Heart left ventricle (tissue), 16 donors: Measurements from ENCODE around the gene MPV17L2. TPM values are rescaled to one million over a fixed set of nuclear protein-coding genes. Genes with fewer than 3 reads are reported as not detected.

Source experiments
- ATAC-seq, 4 donors: fragments of 200-7000 bp; cut with Tn5 transposase; one replicate each; pipeline ENCODE4 v1.9.1; 2020 to 2022; ENCODE audit warnings: moderate library complexity in 4 of 4, mild to moderate bottlenecking in 3 of 4, moderate number of reproducible peaks in 1 of 4
- DNase-seq, 5 donors: peaks; one replicate each; pipeline ENCODE4 v3.0.0-alpha.2; 2020
- H3K27ac ChIP-seq, 12 donors: fragments of 200-600 bp; sonication (generic) in 4 of 12; one replicate each; pipeline versions ENCODE4 v1.5.0 to v1.8.0; 2016 to 2022; ENCODE audit warnings: mild to moderate bottlenecking in 2 of 12
- H3K27me3 ChIP-seq, 9 donors: fragments of 200-600 bp; sonication (generic) in 2 of 9; one replicate each; pipeline versions ENCODE4 v1.5.1 to v1.8.0; 2016 to 2022; ENCODE audit warnings: mild to moderate bottlenecking in 3 of 9
- H3K36me3 ChIP-seq, 9 donors: fragments of 200-600 bp; sonication (generic) in 2 of 9; one replicate each; pipeline versions ENCODE4 v1.5.0 to v1.8.0; 2018 to 2022; ENCODE audit warnings: mild to moderate bottlenecking in 2 of 9
- H3K4me1 ChIP-seq, 12 donors: fragments of 200-600 bp; sonication (generic) in 4 of 12; one replicate each; pipeline versions ENCODE4 v1.5.0 to v1.8.0; 2016 to 2022; ENCODE audit warnings: mild to moderate bottlenecking in 3 of 12
- H3K4me3 ChIP-seq, 12 donors: fragments of 200-600 bp; sonication (generic) in 4 of 12; one replicate each; pipeline versions ENCODE4 v1.5.0 to v1.8.0; 2017 to 2022; ENCODE audit warnings: mild to moderate bottlenecking in 9 of 12, moderate library complexity in 4 of 12
- H3K9me3 ChIP-seq, 12 donors: fragments of 200-600 bp; sonication (generic) in 4 of 12; one replicate each; pipeline versions ENCODE4 v1.5.0 to v1.8.0; 2016 to 2022; ENCODE audit warnings: mild to moderate bottlenecking in 1 of 12
- CTCF ChIP-seq, 12 donors: fragments of 200-600 bp; sonication (generic) in 4 of 12; IDR thresholded peaks; one replicate each; pipeline versions ENCODE4 v1.5.0 to v1.8.0; 2018 to 2022; ENCODE audit warnings: antibody characterized with exemption in 12 of 12, mild to moderate bottlenecking in 5 of 12
- POLR2A ChIP-seq, 2 donors: fragments of 450-650 bp; IDR thresholded peaks; one replicate each; pipeline ENCODE4 v1.6.1; 2017; ENCODE audit warnings: antibody characterized with exemption in 2 of 2, mild to moderate bottlenecking in 2 of 2, moderate library complexity in 2 of 2
- WGBS, 4 donors: extraction: QIAGEN DNeasy Blood & Tissue Kit in 2 of 4; methylation state at CpG; one replicate each; pipeline versions ENCODE4 v1.1.5 to v1.1.7; 2013 to 2018; 5-methylcytosine and 5-hydroxymethylcytosine counted together
- intact Hi-C, 10 donors: fragments of 100-400 bp; cut with DNase I; formaldehyde crosslinking; loops; one replicate each; pipeline versions ENCODE4 v1.11.1 to v1.14.2; 2022
- polyA plus RNA-seq, 2 donors: library from polyadenylated mRNA; stranded (reverse); fragments of 200-250 nt; gene quantifications; one replicate each; pipeline ENCODE4 v1.2.3, GENCODE V29; 2013
- total RNA-seq, 9 donors: library from RNA; depleted of rRNA in 2 of 9; stranded (reverse); fragments of >200 nt in 2 of 9; fragmentation: NEBNext Ultra II Directional in 3 of 9; extraction: Animal tissue kit (Norgen Biotek cat#: 25700) in 3 of 9; gene quantifications; one replicate each; pipeline versions ENCODE4 v1.1.0 to v1.2.4, GENCODE V29; 2016 to 2023
- donor health status: ischemic (EF 13 %, LVEDD 7.1; RV severe dilation, severe dysfunction).
- donor health status: healthy with polysubstance abuse.
- donor health status: DM: no; HTN: yes; CAD: no.
- donor health status: DM: no; HTN: no; CAD: no.
- donor health status: ischemic (EF 25% LVEDD 6.9; RV normal size, moderate dysfunction).
- donor health status: ischemic (EF 25% LVEDD 5.7; RV mildly dilated, moderate dysfunction).
- donor health status: healthy.
- donor health status: DM: yes; HTN: yes; CAD: no.
- donor health status: ischemic (EF 35%, LVEDD 5.7; RV mildly dilated, moderate dysfunction).
- donor health status: nonischemic (EF 11% LVEDD 7.7; RV severe dilation, severe dysfunction).
- donor health status: DM: yes; HTN: yes; CAD: no.
- donor health status: PGD.
- donor health status: ischemic (EF 29% LVEDD 5.4; RV normal size, mild dysfunction).
- donor health status: nonischemic (EF 23%, LVEDD 6.1; RV moderate dilation, normal function).

MPV17L2 gene
- total and polyA plus RNA-seq, 11 donors: 10.6 to 59.3 (median 18.9) TPM

DNA sequence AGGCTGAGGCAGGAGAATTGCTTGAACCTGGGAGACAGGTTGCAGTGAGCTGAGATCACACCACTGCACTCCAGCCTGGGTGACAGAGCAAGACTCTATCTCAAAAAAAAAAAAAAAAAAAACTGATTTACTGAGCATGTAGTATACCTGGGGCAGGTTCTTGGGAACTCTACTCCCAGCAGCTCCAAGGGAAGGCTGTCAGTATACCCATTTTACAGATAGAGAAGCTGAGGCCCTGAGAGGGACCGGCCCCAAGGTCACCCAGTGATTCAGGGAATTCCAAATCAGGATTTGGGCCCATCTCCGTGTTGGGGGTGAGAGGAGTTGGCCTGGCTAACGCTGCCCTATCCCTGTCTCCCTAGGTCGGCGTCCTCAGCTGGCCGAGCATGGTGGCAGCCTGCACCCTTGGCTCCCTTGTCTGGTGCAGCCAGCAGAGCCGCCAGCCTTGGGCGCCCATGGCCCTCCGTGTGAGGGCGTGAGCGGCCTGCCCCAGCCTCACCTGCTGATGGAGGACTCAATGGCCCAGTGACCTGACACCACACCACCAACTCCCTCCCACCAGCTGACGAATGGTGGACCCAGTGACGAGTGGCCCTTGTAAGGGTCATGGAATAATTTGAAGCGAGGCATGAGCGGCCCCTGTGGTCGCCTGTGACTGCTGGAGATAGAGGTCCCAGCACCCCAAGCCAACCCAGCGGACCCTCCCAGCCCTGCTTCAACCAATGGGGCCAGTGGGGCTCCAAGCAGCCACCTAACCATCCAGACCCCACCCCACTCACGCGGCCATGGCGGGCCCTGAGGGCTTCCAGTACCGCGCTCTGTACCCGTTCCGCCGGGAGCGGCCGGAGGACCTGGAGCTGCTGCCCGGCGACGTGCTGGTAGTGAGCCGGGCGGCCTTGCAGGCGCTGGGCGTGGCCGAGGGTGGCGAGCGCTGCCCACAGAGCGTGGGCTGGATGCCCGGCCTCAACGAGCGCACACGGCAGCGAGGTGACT is 37.6 kb upstream of the MPV17L2 start:
- Histone ChIP-seq H3K4me1 (peaks cover 8 to 56% (median 35%) of the 10 kb centered on the region in 12 donors), H3K27ac (peak overlapping the region in 7 of 12 donors; percentile 20 to 91 (median 85)), H3K36me3 (peaks cover 0 to 11% (median 0%) of the 10 kb centered on the region in 9 donors), H3K4me3 (no peak overlapping the region), H3K27me3 (no peaks in the 10 kb centered on the region), H3K9me3 (no peaks in the 10 kb centered on the region)
- intact Hi-C loops: loop anchor here in 2 of 10 donors (5.0 to 10.0 kb wide), 2 partner anchors 43 to 151 kb away; partner anchors contain the start of gene ARRDC2 (in 1 of the 2)
- no peak for TF ChIP-seq POLR2A (IDR thresholded peaks at IDR 0.05)
- TF ChIP-seq CTCF (IDR thresholded peaks at IDR 0.05): no peak
- WGBS, 4 donors: 94 to 96% (median 96%) methylated on average over 13 to 43 of the region's 43 CpGs
- DNase-seq: peak in 1 of 5 donors; percentile 34
- ATAC-seq: no peak

DNA sequence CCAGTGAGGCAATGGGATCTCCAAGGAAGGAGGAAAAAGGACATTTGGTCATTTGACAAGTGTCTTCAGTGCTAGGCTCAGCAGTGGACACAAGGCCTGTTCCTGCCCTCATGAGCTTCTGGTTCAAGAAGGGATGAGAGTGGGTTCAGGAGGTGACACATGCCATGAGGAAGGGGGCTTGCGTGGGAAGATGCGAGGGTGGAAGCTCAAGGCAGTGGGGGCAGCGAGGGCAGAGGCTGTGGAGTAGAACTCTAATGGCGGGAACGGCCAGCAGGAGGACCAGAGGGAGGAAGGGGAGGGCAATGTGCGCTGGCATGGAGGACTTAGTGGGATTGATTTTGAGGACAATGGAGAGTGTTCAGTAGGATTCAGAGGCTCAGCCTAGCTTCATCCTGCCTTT is 36.8 kb upstream of the MPV17L2 start:
- intact Hi-C loops: loop anchor here in 2 of 10 donors (5.0 to 10.0 kb wide), 2 partner anchors 44 to 151 kb away; partner anchors contain the start of gene ARRDC2 (in 1 of the 2)
- peaks cover 8 to 64% (median 41%) of the 10 kb centered on the region in 12 donors for H3K4me1 ChIP-seq
- no peaks in the 10 kb centered on the region for H3K9me3 ChIP-seq
- 93 to 98% (median 95%) methylated on average over 5 to 6 of the region's 6 CpGs for WGBS, 4 donors
- DNase-seq (no peak), ATAC-seq (no peak)
- H3K36me3 ChIP-seq: peaks cover 0 to 11% (median 0%) of the 10 kb centered on the region in 9 donors
- H3K4me3 ChIP-seq: no peak overlapping the region
- peak overlapping the region; percentile 47 to 91 (median 76) for H3K27ac ChIP-seq
- H3K27me3 ChIP-seq: no peaks in the 10 kb centered on the region
- TF ChIP-seq CTCF (IDR thresholded peaks at IDR 0.05): no peak
- no peak for TF ChIP-seq POLR2A (IDR thresholded peaks at IDR 0.05)

GRCh38 chr19:18156841-18157464 is 36.1 kb upstream of the MPV17L2 start:
- no peaks in the 10 kb centered on the region for H3K27me3 ChIP-seq
- peak; percentile 91 to 95 (median 93) for DNase-seq
- intact Hi-C loops: loop anchor here in 2 of 10 donors (1.0 to 10.0 kb wide), 3 partner anchors 35 to 152 kb away; partner anchors contain the start of gene ARRDC2 (in 1 of the 2)
- no peaks in the 10 kb centered on the region for H3K9me3 ChIP-seq
- ATAC-seq: peak; percentile 32 to 62 (median 40)
- H3K27ac ChIP-seq: peak overlapping the region; percentile 47 to 91 (median 76)
- peaks cover 8 to 64% (median 41%) of the 10 kb centered on the region in 12 donors for H3K4me1 ChIP-seq
- H3K36me3 ChIP-seq: peaks cover 0 to 13% (median 2%) of the 10 kb centered on the region in 9 donors
- WGBS, 4 donors: 25 to 32% (median 28%) methylated on average over 18 to 22 of the region's 22 CpGs
- H3K4me3 ChIP-seq: no peak overlapping the region
- TF ChIP-seq POLR2A (IDR thresholded peaks at IDR 0.05) (no peak), CTCF (IDR thresholded peaks at IDR 0.05) (no peak)
